NT2/D1 (cell line): ENCODE measurements around the gene UGGT2.

Source experiments
- DNase-seq: peaks from one replicate; pipeline ENCODE4 v3.0.0-alpha.2; 2011; ENCODE audit warnings: low read depth, low spot score
- H3K27me3 ChIP-seq: 2 replicates; pipeline ENCODE4 v1.6.0; 2011; ENCODE audit warnings: mild to moderate bottlenecking; ENCODE audit not compliant: insufficient read length, insufficient read depth
- H3K36me3 ChIP-seq: 2 replicates; pipeline ENCODE4 v1.6.1; 2011; ENCODE audit warnings: mild to moderate bottlenecking, low read length, mixed read lengths; ENCODE audit not compliant: insufficient read depth, insufficient read length
- H3K4me1 ChIP-seq: 2 replicates; pipeline ENCODE4 v1.5.1; 2011; ENCODE audit not compliant: insufficient read depth, insufficient read length
- H3K4me3 ChIP-seq: 2 replicates; pipeline ENCODE4 v1.5.1; 2011; ENCODE audit warnings: low read depth; ENCODE audit not compliant: insufficient read length
- H3K9ac ChIP-seq: 2 replicates; pipeline ENCODE4 v1.6.0; 2011; ENCODE audit warnings: low read depth; ENCODE audit not compliant: insufficient read length
- H3K9me3 ChIP-seq: 2 replicates; pipeline ENCODE4 v1.5.1; 2011; ENCODE audit warnings: mild to moderate bottlenecking, low read length; ENCODE audit not compliant: insufficient read depth
- SUZ12 ChIP-seq: IDR thresholded peaks from 2 replicates; pipeline ENCODE4 v1.6.1; 2011; ENCODE audit not compliant: insufficient read length, insufficient read depth; ENCODE audit errors: extremely low read depth
- YY1 ChIP-seq: IDR thresholded peaks from 2 replicates; pipeline ENCODE4 v1.6.1; 2011; ENCODE audit not compliant: insufficient read length, insufficient read depth
- ZNF274 ChIP-seq: IDR thresholded peaks from 2 replicates; pipeline ENCODE4 v1.6.1; 2011; ENCODE audit warnings: mild to moderate bottlenecking, low read depth, low read length

Gene UGGT2

GRCh38 chr13:95956589-95957148, 96.5 kb downstream of the UGGT2 start:
- H3K36me3 ChIP-seq = no peaks in the 10 kb centered on the region
- no peak overlapping the region for H3K4me3 ChIP-seq
- no peaks in the 10 kb centered on the region for H3K4me1 ChIP-seq
- H3K9me3 ChIP-seq = peaks cover 54% of the 10 kb centered on the region
- no peak for DNase-seq
- H3K27me3 ChIP-seq = no peaks in the 10 kb centered on the region
- TF ChIP-seq YY1 = no peak
- no peak for TF ChIP-seq ZNF274
- no peak for TF ChIP-seq SUZ12
- no peak overlapping the region for H3K9ac ChIP-seq

GRCh38 chr13:95955719-95956118, 97.5 kb downstream of the UGGT2 start:
- no peak for TF ChIP-seq ZNF274
- TF ChIP-seq YY1 = no peak
- no peak for TF ChIP-seq SUZ12
- H3K27me3 ChIP-seq = no peaks in the 10 kb centered on the region
- no peak overlapping the region for H3K4me3 ChIP-seq
- no peaks in the 10 kb centered on the region for H3K4me1 ChIP-seq
- peaks cover 3% of the 10 kb centered on the region for H3K36me3 ChIP-seq
- DNase-seq = no peak
- no peak overlapping the region for H3K9ac ChIP-seq
- H3K9me3 ChIP-seq = peaks cover 54% of the 10 kb centered on the region

- no peak for DNase-seq
- Histone ChIP-seq H3K27me3 (no peaks in the 10 kb centered on the region), H3K4me1 (no peaks in the 10 kb centered on the region), H3K9me3 (peaks cover 54% of the 10 kb centered on the region), H3K36me3 (peaks cover 3% of the 10 kb centered on the region), H3K4me3 (no peak overlapping the region), H3K9ac (no peak overlapping the region)
- no peak for TF ChIP-seq ZNF274
- TF ChIP-seq YY1 = no peak
- TF ChIP-seq SUZ12 = no peak
These were observed 97.9 kb downstream of the UGGT2 start for GRCh38 chr13:95955255-95955654.

- H3K36me3 ChIP-seq = peaks cover 3% of the 10 kb centered on the region
- H3K27me3 ChIP-seq = no peaks in the 10 kb centered on the region
- peaks cover 49% of the 10 kb centered on the region for H3K9me3 ChIP-seq
- TF ChIP-seq SUZ12 = no peak
- TF ChIP-seq YY1 = no peak
- no peak for TF ChIP-seq ZNF274
- no peak overlapping the region for H3K4me3 ChIP-seq
- H3K4me1 ChIP-seq = no peaks in the 10 kb centered on the region
- peak; percentile 57 for DNase-seq
- no peak overlapping the region for H3K9ac ChIP-seq
These were observed 98.9 kb downstream of the UGGT2 start for GRCh38 chr13:95954266-95954665.

- no peak for TF ChIP-seq YY1
- TF ChIP-seq SUZ12 = no peak
- TF ChIP-seq ZNF274 = no peak
- H3K36me3 ChIP-seq = peaks cover 14% of the 10 kb centered on the region
- H3K4me1 ChIP-seq = no peaks in the 10 kb centered on the region
- H3K9ac ChIP-seq = no peak overlapping the region
- peaks cover 31% of the 10 kb centered on the region for H3K9me3 ChIP-seq
- no peaks in the 10 kb centered on the region for H3K27me3 ChIP-seq
- H3K4me3 ChIP-seq = no peak overlapping the region
- DNase-seq = no peak
These were observed 103.1 kb downstream of the UGGT2 start for GRCh38 chr13:95950103-95950502.

GRCh38 chr13:95948656-95949055, 104.5 kb downstream of the UGGT2 start:
- H3K27me3 ChIP-seq = no peaks in the 10 kb centered on the region

GRCh38 chr13:95937714-95938320, 115.4 kb downstream of the UGGT2 start:
- Histone ChIP-seq H3K9me3 (peaks cover 27% of the 10 kb centered on the region; the same call in 1 of the 2 replicates), H3K4me3 (no peak overlapping the region), H3K9ac (no peak overlapping the region), H3K36me3 (peaks cover 35% of the 10 kb centered on the region), H3K4me1 (no peaks in the 10 kb centered on the region), H3K27me3 (no peaks in the 10 kb centered on the region)
- no peak for DNase-seq
- TF ChIP-seq YY1 = no peak
- TF ChIP-seq ZNF274 = no peak
- no peak for TF ChIP-seq SUZ12

More at GRCh38 chr13:95948656-95949055, 104.5 kb downstream of the UGGT2 start:
- Histone ChIP-seq H3K36me3 (peaks cover 14% of the 10 kb centered on the region), H3K4me3 (no peak overlapping the region), H3K9ac (no peak overlapping the region), H3K9me3 (peaks cover 16% of the 10 kb centered on the region), H3K4me1 (no peaks in the 10 kb centered on the region)
- TF ChIP-seq YY1 (no peak), SUZ12 (no peak), ZNF274 (no peak)
- no peak for DNase-seq
